GM18870 (cell line): ENCODE results near the gene CX3CR1.

ENCODE experiments used
- ATAC-seq: cut with Tn5 transposase; IDR thresholded peaks from one replicate; pipeline ENCODE4 v1.9.1; 2021; ENCODE audit warnings: moderate library complexity; ENCODE audit not compliant: unreplicated experiment

CX3CR1 gene

GRCh38 chr3:39224288-39224687 is 55.5 kb downstream of the CX3CR1 start:
- no peak for ATAC-seq

- no peak for ATAC-seq
Observed at GRCh38 chr3:39222939-39223338, 56.9 kb downstream of the CX3CR1 start.

- no peak for ATAC-seq
Observed at GRCh38 chr3:39222462-39222861, 57.4 kb downstream of the CX3CR1 start.

GRCh38 chr3:39221141-39221530 is 58.7 kb downstream of the CX3CR1 start:
- ATAC-seq, result no peak

- no peak for ATAC-seq
Observed at GRCh38 chr3:39220407-39221140, 59.3 kb downstream of the CX3CR1 start.

GRCh38 chr3:39219702-39220101 is 60.1 kb downstream of the CX3CR1 start:
- ATAC-seq, result no peak

GRCh38 chr3:39216176-39216790 is 63.6 kb downstream of the CX3CR1 start:
- peak; percentile 98 for ATAC-seq

GRCh38 chr3:39213613-39214012 is 66.2 kb downstream of the CX3CR1 start:
- no peak for ATAC-seq
